ENCODE measurements around the gene RNU6-9. TPM values are rescaled to one million over a fixed set of nuclear protein-coding genes. Genes with fewer than 3 reads are reported as not detected.

Gene RNU6-9
- total and polyA plus RNA-seq, 2 of the 13 experiments (the other 11 are each of a cell fraction or from before 2014, with no cell fraction given): under 0.01 TPM; not detected in 1

- TF ChIP-seq POLR2A (IDR thresholded peaks at IDR 0.05; ENCODE audit: insufficient read depth in 1 of 2, low read depth in 2 of 2, low read length in 2 of 2) (0 out of 4 replicates have a peak, but pooled peaks of 1 of the 2 experiments have one; percentile 28), ZSCAN21 (CRISPR knock-in tag; IDR thresholded peaks at IDR 0.05; ENCODE audit: borderline replicate concordance) (no peak; the same call in 1 of the 2 replicates), ZNF282 (IDR thresholded peaks at IDR 0.05; ENCODE audit: partially characterized antibody) (no peak), HMG20A (CRISPR knock-in tag; IDR thresholded peaks at IDR 0.05; ENCODE audit: borderline replicate concordance) (no peak), MLX (CRISPR knock-in tag; IDR thresholded peaks at IDR 0.05) (no peak), ZHX2 (IDR thresholded peaks at IDR 0.05; ENCODE audit: low read depth) (no peak), ZHX2 (CRISPR knock-in tag; IDR thresholded peaks at IDR 0.05; ENCODE audit: borderline replicate concordance) (no peak), TSC22D2 (CRISPR knock-in tag; IDR thresholded peaks at IDR 0.05; ENCODE audit: borderline replicate concordance) (no peak), MTA1 (CRISPR knock-in tag; IDR thresholded peaks at IDR 0.05; ENCODE audit: borderline replicate concordance) (no peak), ZNF792 (CRISPR knock-in tag; IDR thresholded peaks at IDR 0.05) (no peak), HMG20B (CRISPR knock-in tag; conservative IDR thresholded peaks at IDR 0.05) (no peak), EED (CRISPR knock-in tag; IDR thresholded peaks at IDR 0.05) (no peak), RBM22 (optimal IDR thresholded peaks at IDR 0.05; ENCODE audit: low read length) (no peak), HIVEP1 (CRISPR knock-in tag; IDR thresholded peaks at IDR 0.05) (peak; percentile 46; the same call in 1 of the 2 replicates), CCDC6 (CRISPR knock-in tag; IDR thresholded peaks at IDR 0.05) (no peak), ZNF614 (CRISPR knock-in tag; IDR thresholded peaks at IDR 0.05; ENCODE audit: borderline replicate concordance) (no peak), CENPT (CRISPR knock-in tag; IDR thresholded peaks at IDR 0.05; ENCODE audit: low read depth) (no peak), MNT (IDR thresholded peaks at IDR 0.05) (no peak), E2F2 (CRISPR knock-in tag; IDR thresholded peaks at IDR 0.05; ENCODE audit: borderline replicate concordance) (no peak), ZNF3 (CRISPR knock-in tag; IDR thresholded peaks at IDR 0.05) (no peak), TRAFD1 (CRISPR knock-in tag; IDR thresholded peaks at IDR 0.05; ENCODE audit: borderline replicate concordance) (no peak)
Measured at GRCh38 chr19:924553-925086, 31.3 kb downstream of the RNU6-9 start (continued).

All from HepG2 (cell line).